Endodermal cell (in vitro differentiated cells): ENCODE results near the gene GJB6. TPM values are rescaled to one million over a fixed set of nuclear protein-coding genes. Genes with fewer than 3 reads are reported as not detected.

Source experiments
- DNase-seq: peaks from one replicate; pipeline ENCODE4 v3.0.0-alpha.2; 2017
- H3K27ac ChIP-seq: 2 replicates; pipeline ENCODE4 v1.5.1; 2013; ENCODE audit warnings: mild to moderate bottlenecking, low read depth, low read length, moderate library complexity
- H3K27me3 ChIP-seq: 2 replicates; pipeline ENCODE4 v1.6.1; 2013; ENCODE audit warnings: mild to moderate bottlenecking, low read length, moderate library complexity; ENCODE audit not compliant: insufficient read depth, control insufficient read depth, poor library complexity, severe bottlenecking
- H3K36me3 ChIP-seq: 2 replicates; pipeline ENCODE4 v1.7.0; 2013; ENCODE audit warnings: mild to moderate bottlenecking, low read length, moderate library complexity; ENCODE audit not compliant: control insufficient read depth, insufficient read depth
- H3K4me1 ChIP-seq: one replicate; pipeline ENCODE4 v1.7.0; 2013; ENCODE audit warnings: low read length; ENCODE audit not compliant: control insufficient read depth, insufficient read depth
- H3K4me3 ChIP-seq: 2 replicates; pipeline ENCODE4 v1.5.1; 2013; ENCODE audit warnings: mild to moderate bottlenecking, low read length, moderate library complexity
- H3K9ac ChIP-seq: 2 replicates; pipeline ENCODE4 v1.6.1; 2013; ENCODE audit warnings: mild to moderate bottlenecking, low read length, moderate library complexity; ENCODE audit not compliant: poor library complexity, severe bottlenecking; ENCODE audit errors: extremely low read depth
- H3K9me3 ChIP-seq: 2 replicates; pipeline ENCODE4 v1.6.1; 2013; ENCODE audit warnings: mild to moderate bottlenecking, low read length, moderate library complexity; ENCODE audit not compliant: control insufficient read depth
- H3K27ac Mint-ChIP-seq: 2 replicates; pipeline ENCODE4 v1.8.0; 2020; ENCODE audit warnings: mixed read lengths
- H3K27me3 Mint-ChIP-seq: 2 replicates; pipeline ENCODE4 v1.8.0; 2021; ENCODE audit warnings: mild to moderate bottlenecking, mixed read lengths; ENCODE audit not compliant: insufficient read depth
- H3K36me3 Mint-ChIP-seq: 2 replicates; pipeline ENCODE4 v1.8.0; 2020; ENCODE audit warnings: low read depth, mixed read lengths
- H3K4me1 Mint-ChIP-seq: 2 replicates; pipeline ENCODE4 v1.8.0; 2020; ENCODE audit warnings: mixed read lengths
- H3K4me3 Mint-ChIP-seq: 2 replicates; pipeline ENCODE4 v1.8.0; 2020; ENCODE audit warnings: mild to moderate bottlenecking, moderate library complexity, mixed read lengths
- H3K9me3 Mint-ChIP-seq: 2 replicates; pipeline ENCODE4 v1.8.0; 2020; ENCODE audit warnings: mild to moderate bottlenecking, mixed read lengths
- WGBS, 2 experiments: methylation state at CpG; one replicate each; pipeline versions ENCODE4 v1.1.5 to v1.1.7; 2013; ENCODE audit warnings: missing lambda C conversion rate in 2 of 2, mixed read lengths in 1 of 2; ENCODE audit not compliant: insufficient coverage in 1 of 2, insufficient read length in 1 of 2; 5-methylcytosine and 5-hydroxymethylcytosine counted together
- total RNA-seq, 2 donors: library from RNA; stranded (reverse); fragmentation: NEBNext Ultra II Directional in 1 of 2; extraction: Animal tissue kit (Norgen Biotek cat#: 25700) in 1 of 2; gene quantifications; 2 replicates in 1 of 2; 3 replicates in 1 of 2; pipeline ENCODE4 v1.2.1, GENCODE V29; 2021
- TF ChIP-seq, protein P1 (sequence below): fragments of 200-600 bp; sonication (generic); conservative IDR thresholded peaks from 2 replicates; pipeline ENCODE4 v1.5.0; 2021; ENCODE audit warnings: antibody characterized with exemption, mild to moderate bottlenecking

GJB6 gene
- total RNA-seq, 2 donors from 2014 or later, result not detected

DNA sequence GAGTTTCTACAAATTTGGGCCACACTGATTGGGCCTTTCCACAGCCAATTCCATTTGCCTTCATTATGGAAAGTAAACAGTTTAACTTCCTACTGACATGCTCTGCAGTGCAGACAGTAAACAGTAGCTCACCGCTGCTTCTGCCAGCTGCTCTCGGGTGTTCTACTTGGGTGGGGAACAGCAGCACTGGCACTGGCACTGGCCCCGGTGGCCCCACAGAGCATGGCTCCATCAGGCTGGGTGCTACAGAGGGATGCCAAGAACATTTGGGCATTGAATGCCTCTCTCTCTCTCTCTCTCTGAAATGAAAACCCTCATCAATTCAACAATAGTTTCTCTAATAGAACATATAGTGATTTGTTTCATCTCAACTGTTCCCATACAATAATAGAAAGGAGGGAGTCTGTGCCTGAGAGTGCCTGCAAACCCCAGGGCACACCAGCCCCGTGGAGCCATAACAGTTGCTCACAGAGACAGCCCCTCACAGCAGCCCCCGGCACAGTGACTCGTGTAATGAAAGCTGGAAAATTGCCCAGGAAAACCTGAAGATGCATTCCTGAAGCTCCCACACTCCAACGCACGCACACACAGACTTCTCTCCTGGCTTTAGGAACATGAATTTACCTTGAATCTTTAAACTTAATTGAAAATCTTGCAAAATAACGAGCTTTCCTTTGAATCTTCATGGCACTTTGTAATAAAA lies 38.2 kb upstream of the GJB6 start:
- H3K27ac ChIP-seq, result no peak overlapping the region
- no peaks in the 10 kb centered on the region for H3K4me1 ChIP-seq
- no peak overlapping the region for H3K27ac Mint-ChIP-seq
- no peak overlapping the region for H3K4me3 ChIP-seq
- no peaks in the 10 kb centered on the region for H3K36me3 ChIP-seq
- H3K27me3 ChIP-seq, result no peaks in the 10 kb centered on the region
- no peak for DNase-seq
- no peaks in the 10 kb centered on the region for H3K9me3 Mint-ChIP-seq
- TF ChIP-seq, protein P1, sequence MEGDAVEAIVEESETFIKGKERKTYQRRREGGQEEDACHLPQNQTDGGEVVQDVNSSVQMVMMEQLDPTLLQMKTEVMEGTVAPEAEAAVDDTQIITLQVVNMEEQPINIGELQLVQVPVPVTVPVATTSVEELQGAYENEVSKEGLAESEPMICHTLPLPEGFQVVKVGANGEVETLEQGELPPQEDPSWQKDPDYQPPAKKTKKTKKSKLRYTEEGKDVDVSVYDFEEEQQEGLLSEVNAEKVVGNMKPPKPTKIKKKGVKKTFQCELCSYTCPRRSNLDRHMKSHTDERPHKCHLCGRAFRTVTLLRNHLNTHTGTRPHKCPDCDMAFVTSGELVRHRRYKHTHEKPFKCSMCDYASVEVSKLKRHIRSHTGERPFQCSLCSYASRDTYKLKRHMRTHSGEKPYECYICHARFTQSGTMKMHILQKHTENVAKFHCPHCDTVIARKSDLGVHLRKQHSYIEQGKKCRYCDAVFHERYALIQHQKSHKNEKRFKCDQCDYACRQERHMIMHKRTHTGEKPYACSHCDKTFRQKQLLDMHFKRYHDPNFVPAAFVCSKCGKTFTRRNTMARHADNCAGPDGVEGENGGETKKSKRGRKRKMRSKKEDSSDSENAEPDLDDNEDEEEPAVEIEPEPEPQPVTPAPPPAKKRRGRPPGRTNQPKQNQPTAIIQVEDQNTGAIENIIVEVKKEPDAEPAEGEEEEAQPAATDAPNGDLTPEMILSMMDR, result no peak
- WGBS, 2 experiments, result 86% methylated on average over 6 to 9 of the region's 9 CpGs
- H3K9ac ChIP-seq, result no peak overlapping the region
- no peak overlapping the region for H3K4me3 Mint-ChIP-seq
- H3K4me1 Mint-ChIP-seq, result no peaks in the 10 kb centered on the region
- peaks cover 3% of the 10 kb centered on the region for H3K27me3 Mint-ChIP-seq
- no peaks in the 10 kb centered on the region for H3K36me3 Mint-ChIP-seq
- no peaks in the 10 kb centered on the region for H3K9me3 ChIP-seq

DNA sequence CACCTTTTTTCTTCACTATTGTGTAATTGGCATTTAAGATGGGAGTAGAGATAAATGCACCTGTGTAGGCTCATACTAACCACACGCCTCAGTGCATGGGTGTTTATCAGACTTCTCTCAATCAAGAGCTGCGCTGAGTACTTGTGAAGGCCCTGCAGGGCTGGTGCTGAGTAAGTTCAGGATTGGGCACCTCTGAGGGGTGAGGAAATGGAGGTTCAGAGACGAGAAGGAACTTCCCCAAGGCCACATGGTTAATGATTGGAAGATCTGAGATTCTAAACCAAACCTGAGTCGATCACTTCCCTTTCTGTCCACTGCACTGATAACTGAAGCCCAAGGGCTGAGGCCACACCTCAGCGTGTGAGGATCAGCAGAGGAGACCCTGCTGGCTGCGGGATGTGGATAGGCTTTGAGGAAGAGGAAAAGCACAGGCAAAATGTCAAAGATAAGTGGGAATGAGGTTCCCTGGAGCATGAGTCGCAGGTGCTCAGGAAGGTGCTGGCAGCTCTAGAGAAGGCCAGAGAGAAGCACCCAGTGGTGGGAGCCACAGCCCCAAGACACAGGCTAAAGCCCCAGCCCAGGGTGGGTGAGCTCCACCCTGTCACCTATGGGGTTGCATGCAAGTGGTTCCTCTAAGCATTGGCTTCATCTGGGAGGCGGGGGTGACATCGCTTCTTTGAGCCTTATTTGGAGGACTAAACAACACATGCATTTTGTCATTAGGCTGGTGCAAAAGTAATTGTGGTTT lies 32.3 kb upstream of the GJB6 start:
- H3K4me3 Mint-ChIP-seq, result no peak overlapping the region
- 89 to 93% methylated on average over 3 to 9 of the region's 9 CpGs for WGBS, 2 experiments
- H3K9me3 ChIP-seq, result no peaks in the 10 kb centered on the region

DNA sequence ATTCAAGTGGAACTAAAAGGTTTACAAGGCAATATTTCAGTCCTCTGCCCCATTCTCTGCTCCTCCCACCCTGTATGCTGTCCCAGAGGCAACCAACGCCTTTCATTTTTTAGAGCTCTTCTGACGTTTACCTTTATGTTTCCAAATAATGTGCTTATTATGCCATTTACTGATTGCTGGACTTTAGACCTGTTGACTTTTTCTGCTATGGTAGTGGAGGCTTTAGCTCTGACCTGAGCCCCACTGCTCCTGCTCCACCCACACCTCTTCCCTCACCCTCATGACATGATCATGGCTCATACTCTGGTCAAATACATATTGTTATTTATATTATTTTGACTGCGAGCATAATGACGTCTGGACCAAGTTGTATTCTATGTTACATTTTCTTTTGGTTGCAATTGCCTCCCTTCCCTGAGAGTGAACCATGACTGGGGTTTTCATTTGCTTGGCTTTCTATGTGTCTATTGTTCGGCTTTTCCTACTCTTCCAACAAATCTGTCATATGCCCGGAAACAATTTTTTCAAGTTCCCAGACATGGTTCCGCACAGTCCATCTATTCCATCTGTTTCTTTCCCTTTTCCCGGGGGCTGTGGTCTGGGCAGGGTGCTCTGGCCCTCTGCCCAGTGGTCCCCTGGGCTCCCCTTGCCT lies 31.4 kb upstream of the GJB6 start:
- H3K27ac Mint-ChIP-seq, result no peak overlapping the region
- H3K9ac ChIP-seq, result no peak overlapping the region
- DNase-seq, result no peak

More for the DNA sequence above, 32.3 kb upstream of the GJB6 start:
- Histone ChIP-seq H3K4me1 (no peaks in the 10 kb centered on the region), H3K36me3 (no peaks in the 10 kb centered on the region), H3K4me3 (no peak overlapping the region), H3K9ac (no peak overlapping the region), H3K27ac (no peak overlapping the region), H3K27me3 (no peaks in the 10 kb centered on the region)
- TF ChIP-seq, protein P1, result no peak
- no peaks in the 10 kb centered on the region for H3K9me3 Mint-ChIP-seq
- H3K36me3 Mint-ChIP-seq, result no peaks in the 10 kb centered on the region
- no peaks in the 10 kb centered on the region for H3K4me1 Mint-ChIP-seq
- no peaks in the 10 kb centered on the region for H3K27me3 Mint-ChIP-seq
- no peak for DNase-seq
- no peak overlapping the region for H3K27ac Mint-ChIP-seq

More for the DNA sequence above, 31.4 kb upstream of the GJB6 start:
- Mint-ChIP-seq H3K27me3 (no peaks in the 10 kb centered on the region), H3K4me3 (no peak overlapping the region), H3K36me3 (no peaks in the 10 kb centered on the region), H3K4me1 (no peaks in the 10 kb centered on the region), H3K9me3 (no peaks in the 10 kb centered on the region)
- TF ChIP-seq, protein P1, result no peak
- Histone ChIP-seq H3K27ac (no peak overlapping the region), H3K9me3 (no peaks in the 10 kb centered on the region), H3K4me3 (no peak overlapping the region), H3K4me1 (no peaks in the 10 kb centered on the region), H3K36me3 (no peaks in the 10 kb centered on the region), H3K27me3 (no peaks in the 10 kb centered on the region)
- WGBS, 2 experiments, result 93% methylated on average over 2 to 8 of the region's 8 CpGs
